Hindlimb muscle (tissue), 1 donor: ENCODE results near the gene NAGS. TPM values are rescaled to one million over a fixed set of nuclear protein-coding genes. Genes with fewer than 3 reads are reported as not detected.
"Not testable (repeated sequence)": the region's sequence is repeated elsewhere in the genome, so short reads cannot be mapped to it uniquely, and the experiment has no call there.

ENCODE experiments used
- DNase-seq: peaks from one replicate; pipeline ENCODE4 v3.0.0-alpha.2; 2013
- polyA plus RNA-seq: library from polyadenylated mRNA; unstranded; fragments of 120-200 nt; gene quantifications from one replicate; pipeline ENCODE4 v1.2.1, GENCODE V29; 2013; ENCODE audit not compliant: insufficient read length

The NAGS gene
- polyA plus RNA-seq, 1 donor, result 0.19 TPM

DNA sequence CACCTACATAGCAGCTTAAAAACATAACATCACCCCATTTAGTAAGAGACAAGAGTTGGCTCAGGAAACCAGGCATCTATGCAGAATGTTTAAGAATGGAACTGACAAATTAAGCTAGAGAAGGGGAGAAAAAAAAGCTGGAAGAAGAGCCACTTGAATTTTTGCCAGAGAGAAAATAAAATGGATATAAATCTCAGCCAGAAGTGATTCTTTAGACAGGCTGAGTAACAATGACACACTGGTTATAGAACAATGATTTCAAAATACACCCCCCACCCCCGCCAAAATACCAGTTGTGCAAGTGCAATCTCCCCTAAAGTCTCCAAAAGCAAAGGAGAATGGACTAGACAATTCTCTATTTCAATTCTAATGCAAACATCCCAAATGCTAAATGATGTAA, 39.6 kb downstream of the NAGS start:
- no peak for DNase-seq

DNA sequence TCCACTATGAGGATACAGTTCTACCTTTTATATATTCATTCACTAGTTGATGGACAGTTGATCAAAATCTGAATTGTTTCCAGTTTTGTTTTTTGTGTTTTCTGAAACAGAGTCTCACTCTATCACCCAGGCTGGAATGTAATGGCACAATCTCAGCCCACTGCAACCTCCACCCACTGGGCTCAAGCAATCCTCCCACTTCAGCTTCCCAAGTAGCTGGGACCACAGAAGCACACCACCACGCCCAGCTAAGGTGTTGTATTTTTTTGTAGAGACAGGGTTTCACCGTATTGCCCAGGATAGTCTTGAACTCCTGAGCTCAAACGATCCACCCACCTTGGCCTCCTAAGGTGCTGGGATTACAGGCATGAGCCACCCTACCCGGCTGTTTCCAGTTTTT, 41.1 kb downstream of the NAGS start:
- no peak for DNase-seq

DNA sequence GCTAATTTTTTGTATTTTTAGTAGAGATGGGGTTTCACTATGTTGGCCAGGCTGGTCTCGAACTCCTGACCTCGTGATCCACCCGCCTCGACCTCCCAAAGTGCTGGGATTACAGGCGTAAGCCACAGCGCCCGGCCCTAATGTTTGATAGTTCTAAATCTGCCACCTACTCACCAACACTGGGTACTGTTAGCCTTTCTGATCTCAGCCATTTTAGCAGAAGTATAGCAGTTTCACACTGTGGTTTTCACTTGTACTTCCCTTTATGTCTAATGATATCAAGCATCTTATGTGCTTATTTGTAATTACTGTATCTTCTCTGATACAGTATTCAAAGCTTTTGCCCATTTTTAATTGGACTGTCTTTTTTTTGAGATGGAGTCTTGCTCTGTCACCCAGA, 42.5 kb downstream of the NAGS start:
- not testable (repeated sequence) for DNase-seq

DNA sequence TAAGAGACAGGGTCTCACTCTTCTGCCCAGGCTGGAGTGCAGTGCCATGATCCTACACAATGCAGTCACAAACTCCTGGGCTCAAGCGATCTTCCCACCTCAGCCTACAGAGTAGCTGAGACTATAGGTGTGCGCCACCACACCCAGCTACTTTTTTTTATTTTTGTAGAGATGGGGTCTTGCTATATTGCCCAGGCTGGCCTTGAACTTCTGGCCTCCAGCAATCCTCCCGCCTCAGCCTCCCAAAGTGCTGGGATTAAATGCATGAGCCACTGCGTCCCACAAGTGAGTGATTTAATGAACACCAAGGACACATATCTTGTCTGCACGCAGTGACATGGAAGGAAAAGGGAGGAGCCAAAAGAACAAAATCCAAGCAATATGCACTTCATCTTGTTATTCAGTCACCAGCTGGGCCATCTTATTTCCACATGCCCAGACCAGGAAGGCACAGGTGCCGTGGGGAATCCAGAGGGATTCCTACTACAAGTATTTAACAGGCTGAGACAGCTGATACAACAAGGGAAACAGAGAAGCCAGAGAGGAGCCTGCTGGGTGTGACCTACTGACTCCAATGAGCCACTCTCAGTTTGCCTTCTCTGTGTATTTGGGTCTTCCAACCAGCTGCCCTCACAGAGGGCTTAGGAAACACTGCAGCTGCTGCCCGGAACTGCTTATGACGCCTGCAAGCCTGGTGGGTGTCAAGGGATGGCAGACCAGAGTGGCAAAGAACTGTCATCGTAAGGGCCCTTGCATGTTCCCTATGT, 45.1 kb downstream of the NAGS start:
- DNase-seq, result no peak

DNA sequence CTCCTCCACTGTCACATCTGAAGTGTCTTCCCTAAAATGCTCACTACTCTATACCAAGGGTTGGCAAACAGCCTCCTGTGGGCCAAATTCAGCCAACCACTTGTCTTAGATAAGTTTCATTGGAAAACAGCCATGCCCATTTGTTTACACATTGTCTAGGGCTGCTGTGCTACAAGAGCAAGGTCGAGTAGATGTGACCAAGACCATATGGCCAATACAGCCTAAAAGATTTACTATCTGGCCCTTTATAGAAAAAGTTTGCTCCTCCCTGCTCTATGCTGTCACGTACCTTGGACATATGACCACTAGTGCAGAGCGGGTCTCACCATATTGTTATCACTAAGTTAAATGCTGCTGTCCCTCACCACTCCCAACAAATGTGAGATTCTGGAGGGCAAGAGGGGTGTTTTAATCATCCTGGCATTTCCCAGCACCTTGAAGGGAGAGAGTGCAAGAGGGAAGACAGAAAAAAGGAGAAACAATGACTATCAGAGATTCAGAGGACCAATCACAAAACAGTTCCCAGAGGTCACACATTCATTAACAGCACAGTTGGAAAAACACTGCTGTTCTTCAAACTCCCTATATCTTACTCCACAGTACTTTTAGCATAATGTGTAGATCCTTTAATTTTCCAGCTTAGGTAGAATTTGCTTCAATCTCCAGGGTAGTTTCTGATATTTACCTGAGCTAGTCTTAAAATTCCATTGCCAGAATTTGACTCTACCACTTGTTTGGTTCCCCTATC, 48.9 kb downstream of the NAGS start:
- no peak for DNase-seq

Other genes starting within 250 kb of the NAGS start
- gene SOST, start 245.8 kb upstream of the NAGS start, polyA plus RNA-seq, result not detected
- gene DUSP3, start 225.6 kb upstream of the NAGS start, polyA plus RNA-seq, result 81.0 TPM
- gene CFAP97D1, start 224.2 kb upstream of the NAGS start, polyA plus RNA-seq, result not detected
- gene MPP3, start 171.5 kb upstream of the NAGS start, polyA plus RNA-seq, result 5.8 TPM
- gene CD300LG, start 157.4 kb upstream of the NAGS start, polyA plus RNA-seq, result 3.3 TPM
- 2.2 TPM for gene MPP2, start 97.1 kb upstream of the NAGS start, polyA plus RNA-seq
- not detected for gene PPY, start 62.1 kb upstream of the NAGS start, polyA plus RNA-seq
- gene PYY, start 50.7 kb upstream of the NAGS start, polyA plus RNA-seq, result not detected
- 33.1 TPM for gene TMEM101, start 10.3 kb downstream of the NAGS start, polyA plus RNA-seq
- 23.3 TPM for gene LSM12, start 62.0 kb downstream of the NAGS start, polyA plus RNA-seq
- gene G6PC3, start 66.1 kb downstream of the NAGS start, polyA plus RNA-seq, result 39.3 TPM
- 64.6 TPM for gene HDAC5, start 119.0 kb downstream of the NAGS start, polyA plus RNA-seq
- gene HROB, start 137.3 kb downstream of the NAGS start, polyA plus RNA-seq, result 2.7 TPM
- 26.9 TPM for gene ASB16, start 166.1 kb downstream of the NAGS start, polyA plus RNA-seq
- gene TMUB2, start 182.3 kb downstream of the NAGS start, polyA plus RNA-seq, result 58.1 TPM
- gene ATXN7L3, start 195.3 kb downstream of the NAGS start, polyA plus RNA-seq, result 59.5 TPM
- gene UBTF, start 215.1 kb downstream of the NAGS start, polyA plus RNA-seq, result 74.0 TPM